Activated CD4-positive, alpha-beta T cell treated with anti-CD3 and anti-CD28 coated beads, Interleukin-2, amount 10 ng/mL, durations not matched to agents 7 days and 5 days (primary cell): ENCODE results near the gene CCDC192. TPM values are rescaled to one million over a fixed set of nuclear protein-coding genes. Genes with fewer than 3 reads are reported as not detected.

Source experiments
- CTCF ChIA-PET: fragments of 350-600 bp; sonication (Branson Sonifier 250); formaldehyde crosslinking; loops from one replicate; lab custom pipeline; 2021; ENCODE audit warnings: antibody characterized with exemption; lab: Charles Lee
- POLR2A ChIA-PET: fragments of 350-600 bp; sonication (Branson Sonifier 250); formaldehyde crosslinking; loops from one replicate; lab custom pipeline; 2021; ENCODE audit warnings: antibody characterized with exemption; lab: Charles Lee
- DNase-seq: peaks from one replicate; pipeline ENCODE4 v3.0.0-alpha.2; 2020
- H3K27ac Mint-ChIP-seq: one replicate; pipeline ENCODE4 v1.8.0; 2021; ENCODE audit warnings: mild to moderate bottlenecking, moderate library complexity, mixed read lengths
- H3K27me3 Mint-ChIP-seq: one replicate; pipeline ENCODE4 v1.8.0; 2021; ENCODE audit warnings: mixed read lengths
- H3K36me3 Mint-ChIP-seq: one replicate; pipeline ENCODE4 v1.8.0; 2021; ENCODE audit warnings: low read depth, mixed read lengths
- H3K4me1 Mint-ChIP-seq: one replicate; pipeline ENCODE4 v1.8.0; 2021; ENCODE audit warnings: mixed read lengths
- H3K4me3 Mint-ChIP-seq: one replicate; pipeline ENCODE4 v1.8.0; 2021; ENCODE audit warnings: mild to moderate bottlenecking, moderate library complexity, mixed read lengths
- H3K9me3 Mint-ChIP-seq: one replicate; pipeline ENCODE4 v1.8.0; 2021; ENCODE audit warnings: mixed read lengths
- total RNA-seq, 2 experiments: library from RNA; stranded (reverse); gene quantifications; one replicate each; pipeline ENCODE4 v1.2.3, GENCODE V29; 2021

Gene CCDC192
- total RNA-seq, 2 experiments from 2014 or later = not detected

- ChIA-PET CTCF (no interaction called here), POLR2A (no interaction called here)
- H3K27me3 Mint-ChIP-seq = no peaks in the 10 kb centered on the region
- peaks cover 2% of the 10 kb centered on the region for H3K4me1 Mint-ChIP-seq
- H3K9me3 Mint-ChIP-seq = no peaks in the 10 kb centered on the region
- no peak overlapping the region for H3K27ac Mint-ChIP-seq
- DNase-seq = no peak
- H3K4me3 Mint-ChIP-seq = no peak overlapping the region
- H3K36me3 Mint-ChIP-seq = no peaks in the 10 kb centered on the region
Observed at GRCh38 chr5:127754259-127754658, 51.1 kb downstream of the CCDC192 start.

DNA sequence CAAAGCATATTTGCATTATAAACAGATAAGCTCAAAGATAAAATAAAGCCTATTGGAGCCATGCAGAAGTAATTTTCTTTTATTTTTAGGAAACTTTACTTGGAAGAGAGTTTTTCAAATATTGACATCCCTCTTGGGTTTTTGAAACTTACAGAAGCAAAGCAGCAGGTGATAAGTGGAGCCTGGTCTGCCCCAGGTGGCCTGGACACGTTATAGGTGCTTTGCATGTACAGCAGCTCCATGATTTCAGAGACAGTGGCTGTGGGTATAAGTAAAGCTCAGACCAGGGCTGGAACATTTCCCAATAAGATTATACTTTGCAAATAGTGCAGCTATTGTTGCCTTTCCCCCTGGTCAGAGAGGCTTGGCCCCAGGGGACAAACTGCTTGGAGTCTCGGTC is 51.5 kb downstream of the CCDC192 start:
- POLR2A ChIA-PET = no interaction called here
- no peak overlapping the region for H3K4me3 Mint-ChIP-seq
- H3K9me3 Mint-ChIP-seq = no peaks in the 10 kb centered on the region
- CTCF ChIA-PET = no interaction called here
- H3K27ac Mint-ChIP-seq = no peak overlapping the region
- no peaks in the 10 kb centered on the region for H3K27me3 Mint-ChIP-seq
- no peaks in the 10 kb centered on the region for H3K36me3 Mint-ChIP-seq
- H3K4me1 Mint-ChIP-seq = peaks cover 2% of the 10 kb centered on the region
- DNase-seq = no peak

GRCh38 chr5:127757576-127757975 is 54.4 kb downstream of the CCDC192 start:
- H3K4me1 Mint-ChIP-seq = peaks cover 2% of the 10 kb centered on the region
- ChIA-PET CTCF (interaction anchor here (0.7 to 1.1 kb wide), 2 partner anchors 434 to 442 kb away, joined by 3 read pairs; no protein-coding TSS in a partner anchor), POLR2A (no interaction called here)
- H3K4me3 Mint-ChIP-seq = no peak overlapping the region
- peak; percentile 30 for DNase-seq
- H3K36me3 Mint-ChIP-seq = no peaks in the 10 kb centered on the region
- peaks cover 2% of the 10 kb centered on the region for H3K27me3 Mint-ChIP-seq
- H3K27ac Mint-ChIP-seq = no peak overlapping the region
- H3K9me3 Mint-ChIP-seq = no peaks in the 10 kb centered on the region

GRCh38 chr5:127758766-127759283 is 55.6 kb downstream of the CCDC192 start:
- POLR2A ChIA-PET = no interaction called here
- Mint-ChIP-seq H3K27ac (no peak overlapping the region), H3K36me3 (no peaks in the 10 kb centered on the region), H3K27me3 (peaks cover 2% of the 10 kb centered on the region), H3K9me3 (no peaks in the 10 kb centered on the region), H3K4me1 (no peaks in the 10 kb centered on the region), H3K4me3 (no peak overlapping the region)
- CTCF ChIA-PET = interaction anchor here (1.1 kb wide), 1 partner anchor 433 kb away, joined by 3 read pairs; no protein-coding TSS in a partner anchor
- no peak for DNase-seq

DNA sequence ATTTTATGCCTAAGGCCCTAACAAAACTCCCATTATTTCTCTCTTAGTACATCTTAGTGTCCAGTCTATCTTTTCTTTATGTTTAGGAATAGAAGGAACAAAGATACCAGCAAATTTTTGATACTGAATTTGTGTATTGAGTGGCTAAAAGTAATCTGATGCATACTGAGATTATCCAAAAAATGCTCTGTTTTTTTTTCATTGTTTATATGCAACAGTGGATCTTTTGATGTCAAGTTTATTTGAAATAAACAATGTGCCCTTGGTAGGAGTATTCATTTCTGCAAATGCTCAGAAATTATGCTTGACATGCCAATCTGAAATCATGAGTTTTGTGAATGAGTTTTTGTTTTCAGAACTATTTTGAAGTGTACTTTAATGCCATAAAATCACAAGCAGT is 58.7 kb downstream of the CCDC192 start:
- no peaks in the 10 kb centered on the region for H3K4me1 Mint-ChIP-seq
- H3K9me3 Mint-ChIP-seq = no peaks in the 10 kb centered on the region
- CTCF ChIA-PET = no interaction called here
- no peaks in the 10 kb centered on the region for H3K36me3 Mint-ChIP-seq
- DNase-seq = no peak
- H3K27me3 Mint-ChIP-seq = peaks cover 4% of the 10 kb centered on the region
- H3K4me3 Mint-ChIP-seq = no peak overlapping the region
- no peak overlapping the region for H3K27ac Mint-ChIP-seq
- POLR2A ChIA-PET = interaction anchor here (0.6 kb wide), 1 partner anchor 389 kb away, joined by 8 read pairs; no protein-coding TSS in a partner anchor

DNA sequence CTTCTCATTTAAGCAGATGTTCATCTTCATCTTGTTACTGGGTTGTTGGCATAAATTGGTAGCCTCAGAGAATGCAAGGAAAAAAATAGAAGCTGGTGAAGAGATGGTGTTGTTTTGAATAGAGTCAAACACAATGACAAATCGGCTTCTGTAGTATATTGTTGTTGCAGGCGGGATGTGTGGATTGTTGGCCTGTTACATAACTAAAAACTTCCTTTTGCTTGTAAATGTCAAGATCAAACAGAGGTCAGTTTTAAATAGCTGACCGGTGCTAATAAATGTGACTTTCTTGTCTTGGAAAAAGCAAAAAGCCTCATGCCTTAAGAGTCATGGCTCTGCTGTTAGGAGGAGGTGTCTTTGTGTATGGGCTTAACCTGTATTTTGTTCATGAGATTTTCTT is 59.2 kb downstream of the CCDC192 start:
- CTCF ChIA-PET = interaction anchor here (0.8 kb wide), 1 partner anchor 108 kb away, joined by 3 read pairs; no protein-coding TSS in a partner anchor
- Mint-ChIP-seq H3K27ac (no peak overlapping the region), H3K9me3 (no peaks in the 10 kb centered on the region), H3K4me3 (no peak overlapping the region), H3K4me1 (no peaks in the 10 kb centered on the region), H3K36me3 (no peaks in the 10 kb centered on the region), H3K27me3 (peaks cover 4% of the 10 kb centered on the region)
- DNase-seq = no peak
- POLR2A ChIA-PET = no interaction called here

GRCh38 chr5:127766676-127767335 is 63.6 kb downstream of the CCDC192 start:
- DNase-seq = no peak
- Mint-ChIP-seq H3K4me1 (no peaks in the 10 kb centered on the region), H3K4me3 (no peak overlapping the region), H3K27ac (no peak overlapping the region), H3K27me3 (peaks cover 4% of the 10 kb centered on the region), H3K36me3 (no peaks in the 10 kb centered on the region), H3K9me3 (no peaks in the 10 kb centered on the region)
- ChIA-PET POLR2A (no interaction called here), CTCF (no interaction called here)

DNA sequence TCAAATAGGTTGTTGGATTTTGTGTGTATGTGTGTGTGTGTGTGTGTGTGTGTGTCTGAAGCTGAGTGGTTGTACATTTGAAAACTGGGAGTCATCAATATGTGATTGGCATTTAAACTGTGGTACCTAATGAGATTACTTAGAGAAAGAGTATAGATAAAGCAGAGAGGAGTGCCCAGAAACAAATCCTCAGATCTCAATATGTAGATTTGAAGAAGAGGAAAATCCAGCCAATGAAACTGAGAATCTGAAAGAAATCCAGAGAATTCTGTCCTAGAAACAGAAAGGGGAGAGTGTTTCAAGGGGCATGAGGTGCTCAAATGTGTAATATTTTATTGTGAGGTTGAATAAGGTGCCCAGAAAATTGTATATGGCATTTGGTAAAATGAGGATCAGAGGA is 66.2 kb downstream of the CCDC192 start:
- ChIA-PET POLR2A (no interaction called here), CTCF (interaction anchor here (1.2 kb wide), 1 partner anchor 16 kb away, joined by 3 read pairs; no protein-coding TSS in a partner anchor)
- no peaks in the 10 kb centered on the region for H3K36me3 Mint-ChIP-seq
- H3K4me3 Mint-ChIP-seq = no peak overlapping the region
- no peak overlapping the region for H3K27ac Mint-ChIP-seq
- peaks cover 7% of the 10 kb centered on the region for H3K27me3 Mint-ChIP-seq
- DNase-seq = no peak
- H3K9me3 Mint-ChIP-seq = no peaks in the 10 kb centered on the region
- H3K4me1 Mint-ChIP-seq = no peaks in the 10 kb centered on the region

GRCh38 chr5:127770272-127770671 is 67.1 kb downstream of the CCDC192 start:
- no peak overlapping the region for H3K27ac Mint-ChIP-seq
- ChIA-PET CTCF (interaction anchor here (1.2 kb wide), 1 partner anchor 15 kb away, joined by 3 read pairs; no protein-coding TSS in a partner anchor), POLR2A (no interaction called here)

DNA sequence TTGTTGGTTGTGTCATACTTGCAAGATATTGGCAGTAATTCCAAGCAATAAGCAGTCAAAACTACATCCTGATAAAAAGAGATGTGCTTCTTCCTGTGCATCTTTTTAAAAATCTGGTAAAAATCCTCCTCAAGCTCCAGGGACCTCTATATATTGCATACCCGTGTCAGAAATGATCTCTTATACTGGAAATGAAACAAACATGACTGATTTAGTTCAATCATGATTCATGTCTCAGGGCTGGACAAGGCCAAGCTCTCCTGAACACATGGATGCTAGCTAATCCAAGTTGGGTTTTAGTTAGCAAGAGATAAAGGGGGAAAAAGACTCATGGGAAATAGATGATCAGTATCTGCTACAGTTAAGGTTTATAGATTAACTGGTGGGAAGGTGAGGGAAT is 69.3 kb downstream of the CCDC192 start:
- no peaks in the 10 kb centered on the region for H3K4me1 Mint-ChIP-seq
- no peaks in the 10 kb centered on the region for H3K36me3 Mint-ChIP-seq
- CTCF ChIA-PET = interaction anchor here (0.7 kb wide), 1 partner anchor 33 kb away, joined by 5 read pairs; no protein-coding TSS in a partner anchor
- H3K27ac Mint-ChIP-seq = no peak overlapping the region
- POLR2A ChIA-PET = no interaction called here
- DNase-seq = no peak
- peaks cover 10% of the 10 kb centered on the region for H3K27me3 Mint-ChIP-seq
- no peaks in the 10 kb centered on the region for H3K9me3 Mint-ChIP-seq
- no peak overlapping the region for H3K4me3 Mint-ChIP-seq

More at GRCh38 chr5:127770272-127770671, 67.1 kb downstream of the CCDC192 start:
- H3K9me3 Mint-ChIP-seq = no peaks in the 10 kb centered on the region
- no peaks in the 10 kb centered on the region for H3K36me3 Mint-ChIP-seq
- no peak overlapping the region for H3K4me3 Mint-ChIP-seq
- H3K4me1 Mint-ChIP-seq = no peaks in the 10 kb centered on the region
- peaks cover 11% of the 10 kb centered on the region for H3K27me3 Mint-ChIP-seq
- no peak for DNase-seq

- Mint-ChIP-seq H3K4me3 (no peak overlapping the region), H3K27me3 (peaks cover 10% of the 10 kb centered on the region), H3K9me3 (peaks cover 5% of the 10 kb centered on the region), H3K27ac (no peak overlapping the region), H3K36me3 (no peaks in the 10 kb centered on the region), H3K4me1 (no peaks in the 10 kb centered on the region)
- no peak for DNase-seq
- ChIA-PET CTCF (no interaction called here), POLR2A (no interaction called here)
Observed at GRCh38 chr5:127774221-127774620, 71.0 kb downstream of the CCDC192 start.

DNA sequence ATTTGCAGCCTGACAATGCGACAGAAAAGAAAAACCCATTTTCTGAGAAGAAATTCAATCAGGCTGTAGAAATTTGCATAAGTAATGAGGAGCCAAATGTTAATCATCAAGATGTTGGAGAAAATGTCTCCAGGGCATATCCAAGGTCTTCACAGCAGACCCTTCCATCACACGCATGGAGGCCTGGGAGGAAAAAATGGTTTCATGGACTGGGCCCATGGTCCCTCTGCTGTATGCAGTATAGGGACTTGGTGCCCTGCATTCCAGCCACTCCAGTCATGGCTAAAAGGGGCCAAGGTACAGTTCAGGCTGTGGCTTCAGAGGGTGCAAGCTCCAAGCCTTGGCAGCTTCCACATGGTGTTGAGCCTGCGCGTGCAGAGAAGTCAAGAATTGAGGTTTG is 73.3 kb downstream of the CCDC192 start:
- POLR2A ChIA-PET = no interaction called here
- Mint-ChIP-seq H3K27me3 (peaks cover 7% of the 10 kb centered on the region), H3K4me1 (no peaks in the 10 kb centered on the region), H3K9me3 (peaks cover 5% of the 10 kb centered on the region), H3K36me3 (no peaks in the 10 kb centered on the region), H3K4me3 (no peak overlapping the region), H3K27ac (no peak overlapping the region)
- DNase-seq = no peak
- CTCF ChIA-PET = no interaction called here

- Mint-ChIP-seq H3K9me3 (peaks cover 5% of the 10 kb centered on the region), H3K4me1 (no peaks in the 10 kb centered on the region), H3K4me3 (no peak overlapping the region), H3K27ac (no peak overlapping the region), H3K27me3 (peaks cover 13% of the 10 kb centered on the region), H3K36me3 (no peaks in the 10 kb centered on the region)
- ChIA-PET POLR2A (no interaction called here), CTCF (no interaction called here)
- no peak for DNase-seq
Observed at GRCh38 chr5:127777957-127778356, 74.8 kb downstream of the CCDC192 start.
